ENCODE measurements around the gene TREM2.
"Not testable (repeated sequence)": the region's sequence is repeated elsewhere in the genome, so short reads cannot be mapped to it uniquely, and the experiment has no call there.

TREM2 gene
- 0 reads per million in 2 donors for total RNA-seq

DNA sequence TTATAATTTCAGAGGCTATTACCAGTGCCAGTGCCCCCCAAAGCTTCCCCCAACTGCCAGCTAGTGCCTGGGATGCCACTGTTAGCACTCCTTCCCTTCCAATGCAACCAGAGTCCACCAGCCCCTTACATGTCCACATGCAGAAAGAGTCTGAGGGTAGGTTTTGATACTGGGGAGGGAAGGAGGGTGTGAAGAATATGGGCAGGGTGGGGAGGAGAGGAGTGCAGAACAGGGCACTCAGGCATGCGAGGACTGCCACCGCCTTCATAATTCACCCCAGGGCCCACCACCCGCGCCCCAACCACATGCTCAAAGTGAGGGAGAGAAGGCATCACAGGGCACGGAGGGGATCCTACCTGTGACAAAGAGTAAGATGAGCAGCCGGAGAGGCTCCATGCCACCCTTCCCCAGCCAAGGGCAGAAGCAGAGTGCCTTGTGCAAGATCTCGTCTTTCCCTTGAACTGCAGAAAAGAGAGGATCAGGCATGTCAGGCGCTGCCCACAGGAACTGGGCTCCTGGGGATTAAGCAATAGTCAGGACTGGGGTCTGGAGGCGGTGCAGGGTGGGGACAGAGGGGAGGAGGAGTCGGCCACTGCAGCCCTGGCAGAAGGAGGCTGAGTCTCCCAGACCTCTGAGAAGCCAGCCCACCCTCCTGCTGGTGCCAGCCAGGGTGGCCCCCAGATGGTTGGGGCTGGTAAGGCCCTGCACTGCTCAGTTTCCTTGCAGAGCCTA lies at the start of gene TREM2:
Gene TREM2 (minus strand): TSS at position 430 of the 732 bp plus-strand sequence. CDS start 34 bp downstream, at position 396.
- no peak for DNase-seq

GRCh38 chr6:41209547-41210320 lies 46.8 kb upstream of the TREM2 start:
- DNase-seq: no peak

- no peak for DNase-seq
These were observed 45.7 kb upstream of the TREM2 start for GRCh38 chr6:41208439-41209106.

GRCh38 chr6:41204156-41204555 lies 41.2 kb upstream of the TREM2 start:
- no peak for DNase-seq

- no peak for DNase-seq
These were observed 38.9 kb upstream of the TREM2 start for GRCh38 chr6:41201764-41202173.

DNA sequence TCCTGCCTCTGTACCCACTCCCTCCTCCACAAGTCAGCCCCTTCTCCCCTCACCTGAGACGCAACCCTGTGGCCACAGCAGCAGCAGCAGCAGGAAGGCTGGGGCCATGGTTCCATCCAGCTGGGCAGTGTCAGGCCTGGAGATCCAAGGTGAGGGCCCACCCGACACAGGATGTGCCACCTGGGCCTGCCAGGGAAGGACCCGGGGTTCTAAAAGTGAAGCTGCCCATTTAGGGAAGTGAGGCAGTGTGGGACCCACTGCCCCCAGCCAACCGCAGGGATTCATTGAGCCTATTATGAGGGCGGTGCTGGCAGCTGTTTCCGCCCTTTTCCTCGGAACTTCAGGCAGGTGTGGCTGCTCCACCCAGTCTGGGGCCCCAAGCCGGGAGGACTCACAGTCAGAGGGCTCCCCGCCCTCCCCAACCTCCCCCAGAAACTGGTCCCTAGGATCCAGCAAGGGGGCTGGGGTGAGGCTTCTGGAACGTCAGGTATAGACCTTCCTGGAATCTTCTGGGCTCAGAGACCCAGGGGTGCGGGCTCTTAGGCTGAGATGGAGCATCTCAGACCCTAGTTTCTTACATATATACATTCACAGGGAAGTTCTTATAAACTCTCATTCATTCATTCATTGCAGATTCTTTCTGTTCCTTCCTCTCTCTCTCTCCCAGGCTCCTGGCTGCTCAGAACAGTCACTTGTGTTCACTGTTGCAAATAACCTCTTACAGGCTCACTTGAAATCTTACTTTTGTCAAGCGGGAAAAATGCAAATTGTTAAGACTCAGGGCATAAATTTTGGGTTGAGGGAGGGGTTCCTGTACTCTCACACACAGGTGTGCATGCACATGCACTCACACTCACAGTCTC lies 38.2 kb upstream of the TREM2 start, which contains the start of gene TREML2:
Gene TREML2 (minus strand): TSS at position 249 of the 863 bp plus-strand sequence. CDS start 141 bp downstream, at position 108.
- no peak for DNase-seq

- peak in 3 of 5 experiments; percentile 21 to 84 (median 59) for DNase-seq
These were observed 37.5 kb upstream of the TREM2 start for GRCh38 chr6:41200296-41200900.

DNA sequence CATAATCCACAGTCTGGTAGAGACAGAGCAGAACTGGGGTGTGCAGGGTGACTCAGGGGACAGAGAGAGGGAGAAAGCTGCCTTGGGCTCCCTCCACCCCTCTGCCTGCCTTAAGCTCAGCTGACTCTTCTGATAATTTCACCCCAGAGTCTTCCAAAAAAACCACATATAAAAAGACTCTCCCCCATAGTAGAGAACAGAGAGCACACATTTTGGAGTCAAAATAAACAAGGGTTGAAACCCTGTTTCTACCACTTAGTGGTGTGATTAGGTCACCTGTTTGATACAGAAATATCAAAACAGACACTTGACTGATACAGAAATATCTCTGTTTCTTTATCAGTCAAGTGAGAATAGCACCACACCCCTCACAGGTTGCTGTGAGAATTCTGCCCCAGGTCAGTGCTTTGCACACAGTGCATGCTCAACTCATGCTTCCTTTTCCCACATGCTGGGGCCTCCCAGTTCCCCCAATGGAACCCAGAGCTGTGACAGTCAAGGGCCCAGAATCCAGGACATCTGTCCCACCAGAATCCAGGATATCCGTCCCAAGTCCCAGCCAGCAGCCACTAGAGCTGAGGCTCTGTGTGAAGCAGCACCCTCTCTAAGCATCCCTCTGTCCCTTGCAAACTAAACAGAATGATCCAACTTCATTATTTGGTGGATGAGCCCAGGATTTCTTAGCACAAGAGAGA lies 36.8 kb upstream of the TREM2 start:
- peak in 2 of 5 experiments; percentile 3 to 57 for DNase-seq

GRCh38 chr6:41197234-41197633 lies 34.3 kb upstream of the TREM2 start:
- no peak for DNase-seq

DNA sequence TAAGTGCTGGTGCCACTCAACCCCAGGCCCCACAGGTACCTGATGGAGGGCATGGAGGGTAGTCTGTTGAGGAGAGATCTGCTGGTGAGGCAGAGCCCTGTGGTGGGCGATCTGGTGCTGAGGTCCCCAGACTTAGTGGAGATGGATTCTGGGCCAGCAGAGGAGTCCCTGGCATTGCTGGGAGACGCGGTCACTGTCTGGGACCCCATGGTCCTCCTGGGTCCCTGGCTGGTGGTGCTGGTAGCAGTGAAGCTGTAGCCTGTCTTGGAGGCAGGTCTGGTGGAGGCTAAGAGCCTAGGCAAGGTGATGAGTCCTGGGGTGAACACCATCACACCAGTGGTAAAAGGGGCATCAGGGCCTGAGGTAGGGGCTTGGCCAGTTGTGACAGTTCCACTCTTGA lies 31.5 kb upstream of the TREM2 start:
- no peak for DNase-seq

DNA sequence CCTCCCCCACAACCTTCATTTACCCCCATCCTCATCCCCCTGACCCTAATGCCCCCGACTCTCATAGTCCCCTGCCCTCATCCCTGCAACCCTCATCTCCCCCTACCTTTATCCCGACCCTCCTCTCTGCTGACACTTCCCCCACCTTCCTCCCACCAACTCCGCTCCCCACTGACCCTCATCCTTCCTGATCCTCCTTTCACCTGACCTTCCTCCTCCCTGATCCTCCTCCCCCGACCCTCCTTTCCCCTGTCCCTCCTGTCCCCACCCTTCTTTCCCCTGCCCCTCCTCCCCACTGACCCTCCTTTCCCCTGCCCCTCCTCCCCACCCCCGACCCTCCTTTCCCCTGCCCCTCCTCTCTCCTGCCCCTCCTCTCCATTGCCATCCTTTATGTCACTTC lies 31.0 kb upstream of the TREM2 start:
- no peak for DNase-seq

- DNase-seq: no peak
These were observed 30.3 kb upstream of the TREM2 start for GRCh38 chr6:41193171-41193734.

- DNase-seq: peak in 3 of 5 experiments; percentile 9 to 34 (median 23)
These were observed 28.7 kb upstream of the TREM2 start for GRCh38 chr6:41191569-41191968.

DNA sequence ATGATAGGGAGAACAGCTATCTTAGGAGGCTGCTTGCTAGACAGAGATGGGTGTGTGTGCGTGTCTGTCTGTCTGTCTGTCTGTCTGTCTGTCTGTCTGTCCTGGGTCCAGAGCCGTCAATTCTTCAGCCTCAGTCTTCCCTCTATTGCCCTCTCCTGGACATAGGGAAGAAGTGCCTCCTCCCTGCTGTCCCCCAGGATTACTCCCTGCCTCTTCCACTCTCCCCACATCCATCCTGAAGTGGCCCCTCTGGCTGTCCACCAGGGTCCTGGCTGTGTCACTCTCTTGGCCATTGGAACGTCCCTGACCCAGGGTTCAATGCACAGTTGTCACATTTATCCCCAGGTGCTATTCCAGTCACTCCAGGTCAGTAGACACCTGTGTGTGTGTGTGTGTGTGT lies 27.9 kb upstream of the TREM2 start:
- no peak for DNase-seq

DNA sequence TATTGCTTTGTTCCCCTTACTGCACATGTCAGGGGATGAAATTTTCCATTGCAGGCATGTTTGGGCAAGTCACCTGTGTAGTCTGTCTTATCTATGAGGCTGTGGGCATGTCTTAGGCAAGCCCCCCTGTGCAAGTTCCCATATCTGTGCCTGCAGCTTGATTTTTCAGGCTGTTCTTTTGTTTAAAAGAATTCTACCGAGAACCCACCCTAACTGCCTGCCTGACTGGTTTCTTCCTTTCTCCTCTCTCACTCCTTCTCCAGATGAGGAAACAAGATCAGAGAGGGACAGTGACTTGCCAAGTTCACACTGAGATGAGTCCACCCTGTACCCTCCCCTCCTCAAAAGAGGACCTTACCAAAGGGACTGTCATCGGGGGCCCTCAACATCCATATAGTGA lies 27.1 kb upstream of the TREM2 start:
- DNase-seq: no peak

DNA sequence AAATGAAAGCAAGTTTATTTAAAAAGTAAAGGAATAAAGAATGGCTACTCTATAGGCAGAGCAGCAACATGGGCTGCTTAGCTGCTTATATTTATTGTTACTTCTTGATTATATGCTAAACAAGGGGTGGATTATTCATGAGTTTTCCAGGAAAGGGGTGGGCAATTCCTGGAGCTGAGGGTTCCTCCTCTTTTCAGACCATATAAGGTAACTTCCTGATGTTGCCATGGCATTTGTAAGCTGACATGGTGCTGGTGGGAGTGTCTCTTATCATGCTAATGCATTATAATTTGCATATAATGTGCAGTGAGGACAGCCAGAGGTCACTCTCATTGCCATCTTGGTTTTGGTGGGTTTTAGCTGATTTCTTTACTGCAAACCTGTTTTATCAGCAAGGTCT lies 26.1 kb upstream of the TREM2 start:
- not testable (repeated sequence) for DNase-seq

DNA sequence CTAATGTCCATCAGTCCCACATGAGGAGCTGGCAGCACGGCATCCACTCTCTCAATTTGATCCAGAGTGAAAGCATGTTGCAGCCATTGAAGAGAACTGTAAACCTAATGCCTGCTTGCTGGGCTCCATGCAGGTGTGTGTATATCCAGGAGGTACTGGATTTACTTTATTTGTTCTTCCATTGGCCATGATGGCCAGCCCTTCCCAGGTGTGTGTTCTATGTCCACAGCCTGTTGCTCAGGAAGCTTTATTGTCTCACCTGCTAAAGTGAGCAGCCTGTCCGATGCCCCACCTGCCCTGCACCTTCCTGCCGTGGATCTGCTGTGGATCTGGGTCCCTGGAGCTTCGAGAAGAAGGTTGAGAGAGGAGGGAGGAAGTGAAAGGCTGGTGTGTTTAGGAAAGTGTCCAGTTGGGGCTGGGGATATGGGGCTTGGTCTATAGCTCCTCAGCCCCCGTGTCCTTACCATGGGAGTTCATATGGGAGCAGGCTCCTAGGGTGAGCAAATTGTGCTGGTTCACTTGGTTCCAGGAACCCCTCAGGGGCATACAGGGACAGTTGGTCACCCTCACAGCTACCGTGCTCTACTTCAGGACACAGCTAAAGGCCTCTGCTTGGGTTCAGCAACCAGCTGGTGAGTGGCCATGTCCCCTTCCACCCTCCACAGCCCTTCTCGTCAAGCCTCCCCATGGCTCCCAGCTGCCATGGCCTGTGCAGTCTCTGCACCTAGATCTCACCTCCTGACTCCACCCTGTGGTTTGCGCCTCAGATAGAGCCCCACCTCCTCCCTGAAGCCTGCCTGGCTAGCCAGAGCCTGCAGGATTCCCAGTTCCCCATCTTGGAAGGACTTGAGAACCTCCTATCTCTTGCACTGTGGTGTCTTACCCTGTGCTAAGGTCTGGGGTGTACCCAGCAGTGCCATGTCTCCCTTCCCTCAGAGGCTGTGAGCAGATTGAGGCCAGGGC lies 25.3 kb upstream of the TREM2 start:
- no peak for DNase-seq

DNA sequence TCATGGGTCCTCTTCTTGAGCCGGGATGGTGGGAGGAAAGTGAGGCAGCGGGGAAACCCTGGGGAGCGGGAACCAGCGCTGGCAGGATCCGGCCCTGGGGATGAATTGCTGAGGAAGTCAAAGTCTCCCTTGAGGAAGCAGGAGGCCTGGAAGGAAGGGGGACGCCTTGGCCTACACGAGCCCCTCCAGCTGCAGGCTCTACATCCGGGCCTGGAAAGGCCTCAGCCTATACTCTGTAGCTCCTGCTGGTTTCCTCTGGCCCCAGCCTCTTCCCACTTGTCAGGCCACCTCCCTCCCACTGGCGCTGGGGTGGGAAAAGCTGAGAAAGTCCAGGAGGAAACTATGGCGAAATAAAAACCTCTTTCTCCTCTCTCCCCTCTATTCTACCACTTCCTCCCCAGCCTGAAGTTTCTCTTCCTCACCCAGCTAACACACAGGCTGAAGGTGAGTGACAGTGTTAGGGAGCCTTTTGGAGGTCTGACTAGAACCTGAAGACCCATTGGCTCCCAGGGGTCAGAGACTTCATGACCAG lies 23.2 kb upstream of the TREM2 start:
- no peak for DNase-seq

DNA sequence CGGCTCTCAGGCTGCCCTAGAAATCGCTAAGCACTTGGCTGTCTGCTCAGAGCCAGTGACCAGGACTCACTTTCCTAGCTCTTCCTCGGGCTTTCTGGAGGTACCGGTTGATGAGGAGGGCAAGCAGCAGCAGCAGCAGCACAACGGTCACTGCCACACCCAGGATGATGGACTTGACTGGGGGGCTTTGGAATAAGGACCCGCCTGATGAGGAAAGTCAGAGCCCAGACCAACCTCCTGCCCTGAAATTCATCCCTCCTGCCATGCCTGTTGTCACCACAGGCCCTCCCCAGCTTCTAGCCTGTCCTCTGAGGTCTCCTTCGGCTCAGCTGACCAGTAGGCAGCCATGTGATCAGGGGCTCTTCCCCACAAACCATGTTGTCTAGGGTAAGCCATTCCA lies 21.8 kb upstream of the TREM2 start:
- DNase-seq: no peak

Measured in T-helper 2 cell (primary cell).